ENCODE data around the gene OMA1.
"Not testable (repeated sequence)": the region's sequence is repeated elsewhere in the genome, so short reads cannot be mapped to it uniquely, and the experiment has no call there.

OMA1 gene

DNA sequence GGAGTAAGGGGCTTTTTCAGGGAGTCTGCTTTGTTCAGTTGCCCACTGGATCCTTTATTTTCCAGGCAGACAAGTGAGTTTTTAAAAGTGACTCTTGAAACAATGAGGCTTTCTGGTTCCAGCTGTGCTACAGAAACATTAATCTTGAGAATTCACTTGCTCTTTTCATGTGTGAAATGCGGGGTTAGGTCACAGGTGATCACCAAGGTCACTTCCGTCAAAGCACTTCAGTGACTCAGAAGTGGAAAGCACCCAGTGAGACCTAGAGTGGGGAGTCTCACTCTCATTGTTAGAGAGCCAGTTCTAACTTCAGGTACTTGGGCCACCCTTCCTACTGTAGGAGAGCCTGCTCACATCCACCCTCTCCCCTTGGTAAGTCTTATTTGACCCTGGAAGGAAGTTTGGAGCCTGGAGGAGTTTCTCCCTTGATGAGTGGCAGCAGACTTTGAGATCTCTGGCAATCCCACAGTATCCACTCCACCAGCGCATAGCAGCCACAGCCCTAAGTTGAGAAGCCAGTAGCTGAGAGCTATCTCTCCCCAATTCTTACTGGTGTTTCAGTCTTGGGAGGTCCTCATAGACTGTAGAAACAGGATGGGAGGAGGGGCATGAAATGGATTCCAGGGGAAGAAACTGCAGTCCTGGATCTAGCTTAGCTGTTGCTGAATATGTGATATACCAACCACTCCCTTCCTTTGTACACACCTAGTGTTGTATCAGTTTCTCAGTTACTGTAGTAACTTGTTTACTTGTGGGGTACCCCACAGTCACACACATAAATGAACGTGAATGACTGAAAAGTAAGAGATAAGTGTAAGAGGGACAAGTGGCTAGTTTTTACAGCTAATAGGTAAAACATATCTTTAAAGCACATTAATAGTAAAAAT, 27.4 kb upstream of the OMA1 start:
- FAIRE-seq (peak; percentile 40), DNase-seq (ENCODE audit: low spot score) (peak; percentile 57)

DNA sequence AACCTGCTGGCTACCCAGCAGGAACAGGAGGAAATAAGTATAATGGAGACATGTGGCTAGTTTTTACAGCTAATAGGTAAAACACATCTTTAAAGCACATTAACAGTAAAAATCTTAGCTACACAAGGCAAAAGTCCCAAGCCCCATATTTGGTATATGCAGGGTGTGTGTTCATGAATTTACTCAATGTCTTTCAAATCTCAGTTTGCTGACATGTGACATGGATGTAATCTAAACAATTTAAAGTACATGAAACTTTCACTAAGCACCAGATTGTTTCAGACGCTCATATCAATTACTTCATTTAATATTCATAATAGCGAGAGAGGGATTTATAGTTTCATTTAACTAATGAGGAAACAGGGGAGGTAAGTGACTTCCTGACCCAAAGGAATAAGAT, 26.6 kb upstream of the OMA1 start:
- DNase-seq (ENCODE audit: low spot score) = no peak
- FAIRE-seq = no peak

DNA sequence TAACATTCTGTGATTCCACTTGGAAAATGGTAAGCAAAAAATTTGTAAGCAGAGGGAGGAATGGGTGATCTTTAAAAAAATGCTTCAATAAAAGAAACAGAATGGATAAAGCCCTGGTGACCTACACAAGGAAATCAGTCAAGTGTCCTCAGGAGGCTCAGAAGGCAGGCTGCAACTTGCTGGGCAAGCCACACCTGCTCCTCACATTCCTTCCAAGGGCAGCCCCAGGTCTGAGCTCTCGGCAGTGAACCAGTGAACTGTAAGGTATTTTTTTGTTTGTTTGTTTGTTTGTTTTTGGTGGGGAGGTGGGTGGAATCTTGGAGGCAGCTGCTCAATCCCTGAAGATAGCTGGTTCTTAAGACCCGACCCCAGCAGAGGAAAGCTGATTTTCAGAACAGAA, 26.2 kb upstream of the OMA1 start:
- DNase-seq (ENCODE audit: low spot score) = no peak
- FAIRE-seq = no peak

DNA sequence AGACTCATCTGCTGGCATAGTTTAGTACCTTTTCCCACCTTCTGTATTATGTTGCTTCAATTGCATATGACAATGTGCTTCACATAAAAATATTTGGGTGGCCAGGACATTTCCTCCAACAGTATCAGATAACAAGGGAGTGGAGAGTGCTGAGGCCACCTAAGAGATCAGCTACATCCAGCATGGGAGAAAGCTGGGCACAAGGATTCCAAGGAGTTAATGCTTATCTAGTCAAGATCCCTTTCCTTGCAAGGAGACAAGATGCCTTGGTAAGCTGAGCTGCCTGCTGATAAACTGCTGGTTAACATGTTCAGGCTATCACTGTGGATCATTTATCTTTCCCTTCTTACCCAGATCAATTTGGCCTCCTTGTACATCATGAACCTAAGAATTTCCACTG, 25.1 kb upstream of the OMA1 start:
- no peak for DNase-seq (ENCODE audit: low spot score)
- FAIRE-seq = no peak

DNA sequence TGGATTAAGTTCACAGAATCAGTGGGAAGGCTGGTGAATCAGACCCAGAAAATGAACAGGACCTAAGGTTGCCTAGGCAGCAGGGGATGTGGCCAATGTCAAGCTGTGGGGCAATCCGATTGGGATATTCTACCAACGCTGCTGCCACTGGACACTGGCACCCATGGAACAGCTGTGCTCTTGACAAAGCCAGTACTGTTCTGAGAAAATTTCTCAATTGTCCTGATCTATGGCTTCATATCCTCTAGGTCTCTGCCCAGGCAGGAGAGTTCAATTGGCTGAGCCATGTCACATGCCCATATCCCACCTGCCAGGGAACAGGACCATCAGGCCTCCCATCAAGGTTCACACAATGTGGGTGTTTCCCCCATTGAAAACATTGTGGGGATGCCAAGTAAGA, 24.3 kb upstream of the OMA1 start:
- FAIRE-seq (no peak), DNase-seq (ENCODE audit: low spot score) (no peak)

DNA sequence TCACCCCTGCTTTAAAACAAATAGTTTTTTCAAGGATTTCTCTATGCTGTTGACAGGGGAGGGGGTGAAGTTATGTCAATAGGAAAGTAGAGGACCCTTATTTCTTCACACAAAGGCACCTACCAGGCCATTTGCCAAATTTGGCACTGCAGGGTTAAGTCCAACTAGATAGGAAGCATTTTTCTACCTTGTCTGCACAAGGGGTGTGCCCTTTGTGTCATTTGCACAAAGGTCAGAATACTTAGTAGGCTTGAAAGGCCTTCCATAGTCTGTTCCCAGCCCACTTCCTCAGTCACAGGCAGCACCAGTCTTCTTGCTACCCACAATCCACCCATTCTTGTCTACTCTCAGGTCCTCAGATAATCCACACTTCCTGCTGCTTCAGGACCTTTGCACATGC, 23.6 kb upstream of the OMA1 start:
- FAIRE-seq = no peak
- no peak for DNase-seq (ENCODE audit: low spot score)

DNA sequence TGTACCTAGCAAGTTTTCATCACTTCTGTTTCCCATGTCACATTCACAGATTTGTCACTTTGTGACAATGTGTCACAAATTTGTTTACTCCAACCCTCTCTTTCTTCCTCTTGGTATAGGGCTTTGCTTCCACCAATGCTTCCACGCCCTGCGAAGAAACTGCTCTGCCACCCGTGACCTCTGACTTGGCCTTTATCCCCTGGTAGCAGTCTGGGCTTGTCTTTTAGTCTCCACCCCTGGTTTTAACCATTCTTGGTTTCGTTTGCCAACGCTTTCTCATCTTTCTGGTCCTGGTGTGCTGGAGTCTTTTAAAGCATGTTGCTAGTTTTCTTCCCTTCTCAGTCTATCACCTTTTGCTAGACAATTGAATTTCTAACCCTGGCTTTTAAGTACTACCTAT, 22.4 kb upstream of the OMA1 start:
- DNase-seq (ENCODE audit: low spot score) = no peak
- no peak for FAIRE-seq

DNA sequence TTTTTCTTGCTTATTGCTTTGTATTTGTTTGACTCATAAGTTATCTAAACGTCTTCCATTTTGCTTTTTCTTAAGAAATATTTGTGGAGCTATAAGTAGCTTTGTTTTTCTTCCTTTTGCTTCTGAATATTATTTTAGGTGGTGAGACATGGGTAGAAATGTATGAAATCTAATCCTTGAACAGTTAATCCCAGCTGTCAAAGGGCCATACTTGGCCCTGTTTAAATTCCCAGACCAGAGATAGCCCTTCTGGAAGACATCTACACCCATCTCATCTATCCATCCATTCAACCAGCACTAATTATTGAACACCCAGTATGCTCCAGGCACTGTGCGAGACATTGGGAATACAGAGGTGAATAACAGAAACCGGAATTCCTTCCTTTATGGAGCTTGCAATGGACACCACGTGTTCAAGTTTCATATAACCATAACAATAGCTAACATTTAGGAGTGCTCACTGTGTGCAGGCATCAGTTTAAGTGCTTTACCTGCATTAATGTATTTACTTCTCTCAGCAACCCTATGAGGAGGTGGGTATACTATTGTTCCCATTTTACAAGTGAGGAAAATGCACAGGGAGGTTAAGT, 21.8 kb upstream of the OMA1 start:
- DNase-seq (ENCODE audit: low spot score) = no peak
- no peak for FAIRE-seq

DNA sequence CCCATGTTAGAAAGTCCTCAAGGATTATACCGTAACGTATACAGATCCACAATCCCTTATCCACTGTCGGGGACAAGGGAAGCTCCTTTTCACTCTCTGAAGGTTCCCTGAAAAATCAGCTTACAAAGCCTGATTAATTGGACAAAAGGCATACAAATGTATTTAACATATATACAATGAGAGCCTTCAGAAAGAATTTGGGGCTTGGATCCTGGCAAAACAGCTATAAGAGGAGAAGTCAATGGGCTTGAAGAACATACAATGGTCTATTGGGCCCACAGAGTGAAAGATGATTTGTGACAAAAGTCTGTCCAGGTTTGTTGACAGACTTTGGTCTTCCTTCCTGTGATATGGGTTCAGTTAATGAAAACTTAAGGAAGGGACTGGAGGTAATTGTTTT, 19.8 kb upstream of the OMA1 start:
- FAIRE-seq = no peak
- no peak for DNase-seq (ENCODE audit: low spot score)

DNA sequence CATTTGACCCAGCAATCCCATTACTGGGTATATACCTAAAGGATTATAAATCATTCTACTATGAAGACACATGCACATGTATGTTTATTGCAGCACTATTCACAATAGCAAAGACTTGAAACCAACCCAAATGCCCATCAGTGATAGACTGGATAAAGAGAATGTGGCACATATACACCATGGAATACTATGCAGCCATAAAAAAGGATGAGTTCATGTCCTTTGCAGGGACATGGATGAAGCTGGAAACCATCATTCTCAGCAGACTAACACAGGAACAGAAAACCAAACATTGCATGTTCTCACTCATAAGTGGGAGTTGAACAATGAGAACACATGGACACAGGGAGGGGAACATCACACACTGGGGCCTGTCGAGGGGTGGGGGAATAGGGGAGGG, 17.2 kb upstream of the OMA1 start:
- not testable (repeated sequence) for DNase-seq (ENCODE audit: low spot score); FAIRE-seq

DNA sequence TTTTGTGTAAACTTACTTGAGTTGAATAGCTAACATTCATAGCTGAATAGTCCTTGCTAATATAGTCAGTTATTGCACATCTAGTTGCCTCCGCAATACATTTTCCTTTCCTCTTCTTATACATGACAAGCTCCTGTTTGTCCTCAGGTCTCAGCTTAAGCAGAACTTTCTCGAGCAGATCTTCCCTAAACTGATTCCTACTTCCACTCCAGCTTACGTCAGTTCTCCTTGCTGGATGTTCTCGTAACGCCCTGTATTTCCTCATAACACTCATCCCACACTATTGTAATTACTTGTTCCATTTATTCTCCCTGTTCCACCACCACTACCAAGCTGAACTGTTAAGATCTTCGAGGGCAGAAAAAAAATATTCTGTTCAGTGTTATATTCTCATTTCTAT, 15.1 kb upstream of the OMA1 start:
- DNase-seq (ENCODE audit: low spot score) (no peak), FAIRE-seq (no peak)

DNA sequence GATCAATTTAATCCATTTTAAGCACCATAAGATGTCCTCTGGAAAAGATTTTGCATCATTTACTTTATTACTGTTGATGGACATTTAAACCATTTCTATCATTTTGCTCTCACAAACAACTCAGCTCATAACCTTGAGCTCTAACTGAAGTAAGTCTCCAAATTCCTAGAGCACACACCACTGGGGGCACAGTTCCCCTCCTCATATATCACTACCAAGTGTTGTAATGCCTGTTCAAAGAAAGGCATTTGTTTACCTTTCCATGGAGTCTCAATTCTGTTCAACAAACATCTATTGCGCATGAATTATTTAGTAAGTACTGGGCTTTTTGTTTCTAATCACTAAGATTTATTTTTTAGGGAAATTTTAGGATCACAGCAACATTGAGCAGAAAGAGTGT, 8.9 kb upstream of the OMA1 start:
- no peak for DNase-seq (ENCODE audit: low spot score)
- no peak for FAIRE-seq

DNA sequence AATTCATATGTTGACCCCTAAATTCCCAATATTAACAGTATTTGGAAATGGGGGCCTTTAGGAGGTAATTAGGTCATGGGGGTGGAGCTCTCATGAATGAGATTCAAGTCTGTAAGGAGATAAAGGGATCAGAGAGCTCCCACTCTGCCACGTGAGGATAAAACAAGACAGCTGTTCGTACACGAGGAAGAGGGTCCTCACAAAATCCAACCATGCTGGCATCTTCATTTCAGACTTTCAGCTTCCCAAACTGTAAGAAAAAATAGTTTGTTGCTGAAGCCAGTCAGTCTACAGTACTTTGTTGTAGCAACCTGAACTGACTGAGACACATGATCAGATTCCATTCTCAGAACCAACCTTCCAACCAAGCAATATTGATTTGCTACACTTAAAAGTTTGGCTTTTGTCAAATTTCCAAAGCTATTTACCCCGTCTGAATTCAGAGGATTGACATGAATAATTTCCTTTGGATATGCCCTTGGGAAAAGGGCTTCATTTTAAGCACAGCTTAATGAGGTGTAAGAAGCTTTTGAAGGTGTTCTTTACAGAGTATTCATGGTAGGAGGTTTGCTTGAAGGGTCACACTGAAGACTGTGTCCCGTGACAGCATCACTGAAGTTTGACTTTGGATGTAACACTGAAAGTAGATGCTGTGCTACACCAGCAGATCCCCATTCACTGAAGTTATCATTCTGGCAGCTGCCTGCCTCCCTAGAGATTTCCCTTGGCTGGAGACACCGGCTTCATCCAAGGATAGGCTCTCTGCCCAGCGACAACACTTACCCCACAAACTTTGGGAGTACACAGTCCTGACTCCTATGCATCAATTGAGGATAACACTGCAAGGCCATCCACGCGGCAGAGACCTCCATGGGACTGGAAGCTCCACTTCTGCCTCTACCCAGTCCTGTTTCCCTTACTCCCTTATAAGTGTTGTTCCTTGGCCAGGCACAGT, 4.9 kb upstream of the OMA1 start:
- no peak for DNase-seq (ENCODE audit: low spot score)
- no peak for FAIRE-seq

DNA sequence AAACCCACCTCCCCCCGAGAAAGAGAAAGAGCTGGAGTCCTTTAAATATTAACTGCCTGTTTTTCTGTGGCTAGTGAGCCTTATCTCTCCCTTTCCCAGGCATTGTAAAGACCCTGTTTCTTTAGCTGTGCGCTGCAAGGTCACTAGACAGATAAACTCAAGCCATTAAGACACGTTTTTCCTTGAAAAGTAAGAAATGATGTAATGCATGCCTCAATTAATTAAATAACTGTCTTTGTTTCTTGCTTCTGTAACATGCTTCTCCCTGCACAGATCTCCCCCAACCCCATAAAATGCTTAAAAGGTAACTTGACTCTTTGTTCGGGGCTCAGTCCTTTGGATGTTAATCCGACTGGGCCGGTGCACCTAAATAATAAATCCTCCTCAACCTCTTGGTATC, 2.8 kb upstream of the OMA1 start:
- not testable (repeated sequence) for FAIRE-seq; DNase-seq (ENCODE audit: low spot score)

DNA sequence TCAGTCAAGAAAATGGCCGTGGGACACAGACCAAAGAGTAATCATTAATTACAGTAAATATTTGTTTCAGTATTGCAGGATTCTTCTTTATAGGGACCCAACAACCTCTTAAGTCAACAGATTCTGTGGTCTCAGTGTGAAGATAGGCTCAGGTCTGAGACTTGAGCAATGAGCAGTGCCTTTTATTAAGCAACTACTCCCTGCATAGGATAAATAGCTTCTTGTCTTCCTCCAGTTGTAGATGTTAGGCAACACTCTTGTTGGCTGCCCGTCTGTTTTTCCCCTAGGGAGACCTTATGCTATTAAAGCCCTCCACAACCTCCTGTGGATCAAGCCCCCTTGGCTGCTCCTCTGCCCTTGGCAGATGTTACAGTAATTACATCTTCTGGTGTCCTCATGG, 1.8 kb upstream of the OMA1 start:
- FAIRE-seq (no peak), DNase-seq (ENCODE audit: low spot score) (no peak)

DNA sequence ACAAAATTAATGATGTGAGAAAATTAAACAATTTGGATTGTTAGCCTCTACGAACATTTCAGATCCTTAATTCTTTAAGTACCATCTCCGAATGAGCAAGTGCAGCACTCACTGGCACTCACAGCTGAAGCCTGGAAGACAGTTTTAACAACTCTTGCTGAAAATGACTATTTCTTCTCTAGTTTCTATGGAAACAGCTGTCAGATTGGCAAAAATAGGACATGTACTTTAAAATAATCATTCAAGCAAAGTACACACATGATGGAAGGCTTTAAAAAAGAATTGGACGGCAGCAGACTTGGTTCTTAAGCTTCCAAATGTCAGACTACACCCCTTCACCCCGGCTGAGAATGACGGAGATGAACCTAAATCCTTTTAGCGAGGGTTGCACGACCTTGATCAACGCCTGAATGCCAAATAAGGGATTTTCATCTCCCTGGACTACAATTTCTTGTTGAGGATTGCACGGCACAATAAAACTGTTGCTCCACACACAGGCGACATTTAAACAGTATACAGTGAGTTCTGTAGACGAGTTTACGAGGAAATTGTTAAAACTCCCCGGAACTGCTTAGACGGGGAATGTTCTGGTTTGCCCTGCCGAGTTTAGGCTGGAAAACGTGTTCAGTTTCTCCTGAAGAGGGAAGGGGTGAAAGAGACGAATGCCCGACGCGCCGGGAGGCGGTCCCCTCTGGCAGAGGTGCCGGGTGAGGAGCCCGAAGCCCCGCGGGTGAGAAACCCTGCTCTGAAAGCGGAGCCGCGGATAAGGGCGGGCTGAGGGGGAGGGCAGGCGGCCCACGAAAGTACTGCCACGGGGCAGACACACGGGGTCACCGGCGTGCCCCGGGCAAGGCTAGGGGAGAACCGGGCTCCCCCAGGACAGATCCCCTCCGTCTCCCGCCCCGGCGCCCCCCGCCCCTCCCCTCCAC, 671 bp downstream of the OMA1 start:
- DNase-seq (ENCODE audit: low spot score) (peak; percentile 51), FAIRE-seq (no peak)

DNA sequence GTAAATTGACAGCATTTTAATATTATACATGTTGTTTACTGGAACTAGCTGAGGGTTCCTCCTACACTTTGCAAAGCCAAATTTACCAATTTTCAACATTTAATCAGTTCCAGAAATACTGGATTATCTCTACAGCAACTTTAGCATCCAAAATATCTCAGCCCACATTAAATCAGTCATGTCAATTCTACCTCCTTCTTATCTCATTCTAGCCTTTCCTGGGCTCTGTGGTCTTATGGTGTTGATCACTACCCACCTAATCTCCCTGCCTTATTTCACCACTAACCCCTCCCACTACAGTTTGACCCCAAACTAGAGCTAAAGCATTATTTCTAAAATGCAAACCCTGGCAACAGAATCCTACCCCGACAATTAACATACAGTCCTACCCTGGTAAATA, 3.3 kb downstream of the OMA1 start:
- DNase-seq (ENCODE audit: low spot score) = no peak
- no peak for FAIRE-seq

DNA sequence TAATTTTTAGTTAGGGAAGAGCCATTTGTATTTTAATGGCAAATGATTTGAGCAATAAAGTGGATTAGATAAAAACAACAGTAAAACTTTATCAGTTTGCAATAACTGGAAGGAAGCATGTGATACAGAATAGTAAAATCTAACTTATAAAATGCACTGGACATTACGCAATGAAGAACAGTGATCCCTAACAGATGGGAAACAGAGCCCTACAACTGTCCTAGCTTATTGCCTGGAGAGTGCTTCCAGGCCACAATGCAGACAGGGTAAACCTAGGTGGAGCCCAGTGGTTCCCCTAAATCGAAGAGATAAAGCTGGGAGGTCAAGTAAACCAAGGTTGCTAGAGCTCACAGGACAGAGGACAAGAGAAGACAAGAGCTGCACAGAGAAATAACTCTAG, 7.0 kb downstream of the OMA1 start:
- no peak for DNase-seq (ENCODE audit: low spot score)
- FAIRE-seq = no peak

DNA sequence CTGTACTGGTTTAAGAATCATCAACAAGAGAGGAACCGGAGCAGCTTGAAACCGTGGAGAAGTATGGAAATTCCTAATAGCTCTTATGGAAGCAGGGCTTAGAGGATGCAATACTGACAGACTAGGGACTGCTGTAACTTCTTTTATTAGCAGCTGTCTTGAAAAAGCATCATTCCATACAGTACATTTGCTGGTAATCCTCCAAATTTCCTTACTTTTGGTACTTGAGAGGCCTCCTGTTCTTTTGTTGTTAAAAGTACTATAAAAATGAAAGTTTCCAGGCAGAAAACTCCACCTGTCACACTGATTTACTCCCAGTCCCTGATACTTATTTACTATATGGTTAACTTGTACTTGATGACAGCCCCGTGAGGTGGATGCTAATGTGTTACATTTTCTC, 7.7 kb downstream of the OMA1 start:
- DNase-seq (ENCODE audit: low spot score) (no peak), FAIRE-seq (no peak)

DNA sequence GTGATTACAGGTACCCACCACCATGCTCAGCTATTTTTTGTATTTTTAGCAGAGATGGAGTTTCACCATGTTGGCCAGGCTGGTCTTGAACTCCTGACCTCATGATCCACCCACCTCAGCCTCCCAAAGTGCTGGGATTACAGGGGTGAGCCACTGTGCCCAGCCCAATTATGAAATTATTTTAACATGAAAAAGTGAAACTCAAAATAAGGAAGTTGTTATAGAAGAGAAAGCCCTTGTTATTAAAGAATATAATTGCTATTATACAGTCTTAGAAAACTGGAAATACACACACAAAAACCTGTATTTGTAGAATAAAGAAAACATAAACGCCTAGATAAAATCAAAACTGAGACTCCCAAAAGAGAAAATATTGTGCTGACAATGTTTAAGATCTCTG, 14.7 kb downstream of the OMA1 start:
- FAIRE-seq; DNase-seq (ENCODE audit: low spot score): not testable (repeated sequence)

DNA sequence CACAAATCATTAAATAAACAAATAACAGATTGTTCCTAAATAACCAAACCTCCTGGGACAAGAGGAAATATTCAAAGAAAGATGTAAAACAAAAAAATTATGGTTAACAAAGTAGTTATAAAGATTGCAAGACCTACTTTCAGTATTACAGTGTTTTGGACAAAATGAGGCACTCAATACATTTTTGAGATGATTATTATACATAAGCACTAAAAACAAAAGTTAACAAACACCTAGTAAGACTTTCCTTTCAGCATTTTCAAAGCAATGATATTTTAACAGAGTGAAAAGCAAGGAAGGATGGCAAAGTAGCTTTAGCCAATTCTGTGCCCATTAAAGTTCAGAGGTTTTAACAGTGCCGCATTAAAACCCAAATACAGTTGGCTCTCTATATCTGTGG, 17.2 kb downstream of the OMA1 start:
- DNase-seq (ENCODE audit: low spot score) = no peak
- FAIRE-seq = no peak
